Cortex of kidney (tissue), 1 donor: ENCODE results near the gene RAET1G.

Experiments
- DNase-seq: peaks from one replicate; lab custom pipeline; 2025; lab: John Stamatoyannopoulos, UW

The RAET1G gene

GRCh38 chr6:149867876-149868640 lies 54.9 kb downstream of the RAET1G start:
- DNase-seq, result no peak
